Neural cell (in vitro differentiated cells): ENCODE results near the gene LDLRAD4.

Source experiments
- CTCF ChIP-seq: fragments of 450-650 bp; IDR thresholded peaks from 2 replicates; pipeline ENCODE4 v1.5.1; 2014; ENCODE audit warnings: antibody characterized with exemption, mild to moderate bottlenecking, moderate library complexity; ENCODE audit not compliant: poor library complexity, severe bottlenecking
- EZH2 ChIP-seq: fragments of 200-600, 300-800 bp; shearing (Covaris generic), sonication (generic); IDR thresholded peaks from 2 replicates; pipeline ENCODE4 v1.6.1; 2014; ENCODE audit warnings: antibody characterized with exemption, low read length, borderline replicate concordance, mild to moderate bottlenecking; ENCODE audit not compliant: insufficient read depth, poor library complexity, severe bottlenecking
- POLR2AphosphoS5 ChIP-seq: IDR thresholded peaks from 2 replicates; pipeline ENCODE4 v1.6.1; 2012

GRCh38 chr18:13564579-13564978 lies 346.0 kb downstream of the LDLRAD4 start:
- TF ChIP-seq CTCF (no peak), POLR2AphosphoS5 (no peak), EZH2 (no peak)
